HEK293T (cell line): ENCODE measurements around the gene OS9.

Experiments
- ELF4 ChIP-seq: fragments of 450-650 bp; IDR thresholded peaks from 2 replicates; pipeline ENCODE4 v1.6.1; 2017; ENCODE audit warnings: antibody characterized with exemption
- SP1 ChIP-seq: fragments of 450-650 bp; IDR thresholded peaks from 2 replicates; pipeline ENCODE4 v1.6.1; 2017
- ZNF384 ChIP-seq: fragments of 450-650 bp; IDR thresholded peaks from 2 replicates; pipeline ENCODE4 v1.6.1; 2016

DNA sequence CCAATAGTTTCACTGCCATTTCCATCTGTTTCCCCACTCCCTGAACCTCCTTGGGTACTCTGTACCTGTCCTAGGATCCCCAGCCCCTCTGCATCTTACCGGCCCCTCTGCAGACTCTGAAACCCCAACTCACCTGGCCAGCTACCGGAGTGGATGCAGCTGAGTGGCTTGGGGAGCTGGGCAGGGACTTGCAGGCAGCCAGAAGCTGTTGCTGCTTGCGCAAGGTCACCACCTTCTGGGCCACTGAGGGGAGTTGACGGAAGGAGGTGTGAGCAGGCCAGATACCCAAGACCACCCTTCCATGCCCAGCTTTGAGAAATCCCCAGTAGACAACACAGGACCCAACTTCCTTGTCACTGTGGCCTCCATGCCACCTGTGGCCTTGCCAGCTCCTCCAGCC lies 38.3 kb downstream of the OS9 start:
- no peak for TF ChIP-seq SP1
- no peak for TF ChIP-seq ELF4
- TF ChIP-seq ZNF384 = no peak
